Measurements from ENCODE around the gene MT1HL1.

Gene MT1HL1

DNA sequence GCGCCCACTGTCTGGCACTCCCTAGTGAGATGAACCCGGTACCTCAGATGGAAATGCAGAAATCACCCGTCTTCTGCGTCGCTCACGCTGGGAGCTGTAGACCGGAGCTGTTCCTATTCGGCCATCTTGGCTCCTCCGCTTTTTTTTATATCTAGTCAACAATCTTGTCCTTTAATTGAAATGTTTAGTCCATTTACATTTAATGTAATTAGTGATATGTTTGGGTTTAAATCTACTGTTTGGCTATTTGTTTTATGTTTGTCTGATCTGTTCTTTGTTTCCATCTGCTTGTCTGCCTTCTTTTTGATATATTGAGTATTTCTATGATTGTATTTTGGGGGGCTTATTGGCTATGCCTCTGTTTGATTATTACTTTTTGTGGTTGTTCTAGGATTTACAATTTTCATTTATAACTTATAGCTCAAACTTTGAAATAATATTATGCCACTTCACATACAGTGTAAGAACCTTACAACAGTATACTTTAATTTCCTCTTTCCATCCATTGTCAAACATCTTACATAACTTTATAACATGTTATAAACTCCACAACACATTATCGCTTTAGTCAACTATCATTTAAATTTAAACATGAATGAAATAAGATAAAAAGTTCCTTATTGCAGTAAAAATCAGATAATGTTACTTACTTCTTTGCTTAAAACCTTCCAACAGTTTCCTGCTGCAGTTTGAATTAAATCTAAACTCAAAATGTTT is 21.3 kb upstream of the MT1HL1 start:
- no peak for FAIRE-seq

DNA sequence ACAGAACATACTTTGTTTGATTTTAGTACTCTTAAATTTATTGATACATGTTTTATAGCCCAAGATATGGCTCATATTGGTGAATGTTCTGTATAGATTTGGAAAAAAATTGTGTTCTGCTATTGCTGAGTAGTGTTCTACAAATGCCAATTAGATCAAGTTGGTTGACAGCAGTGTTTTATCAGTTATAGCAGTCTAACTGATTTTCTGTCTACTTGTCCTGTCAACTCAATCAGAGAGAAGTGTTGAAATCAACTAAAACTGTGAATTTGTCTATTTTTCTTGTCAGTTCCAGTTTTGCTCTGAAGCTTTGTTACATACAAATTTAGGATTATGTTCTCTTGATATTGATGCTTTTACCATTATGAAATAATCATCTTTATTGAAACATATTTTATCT is 14.7 kb upstream of the MT1HL1 start:
- FAIRE-seq (no peak), DNase-seq (ENCODE audit: insufficient read length, low spot score) (no peak)

More for the DNA sequence above, 21.3 kb upstream of the MT1HL1 start:
- no peak for DNase-seq (ENCODE audit: insufficient read length, low spot score)

DNA sequence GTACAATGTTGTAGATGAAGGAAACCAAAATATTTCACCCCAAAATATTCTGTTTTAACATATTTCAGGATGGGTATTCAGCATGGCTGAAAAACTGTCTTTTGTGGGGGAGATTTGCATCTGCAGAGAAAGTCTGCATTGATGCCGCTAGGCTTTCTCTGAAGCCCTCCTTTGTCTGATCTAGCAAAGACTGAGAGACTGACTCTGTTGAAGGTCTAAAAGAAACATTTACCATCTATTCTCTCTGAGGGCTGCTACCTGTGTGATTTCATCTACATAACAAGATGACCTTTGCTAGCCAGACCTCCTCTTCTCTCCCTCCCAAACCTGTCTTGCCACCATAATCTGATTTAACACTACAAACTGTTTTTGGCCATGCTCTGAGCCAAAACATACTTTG is 12.4 kb upstream of the MT1HL1 start:
- FAIRE-seq (no peak), DNase-seq (ENCODE audit: insufficient read length, low spot score) (no peak)

DNA sequence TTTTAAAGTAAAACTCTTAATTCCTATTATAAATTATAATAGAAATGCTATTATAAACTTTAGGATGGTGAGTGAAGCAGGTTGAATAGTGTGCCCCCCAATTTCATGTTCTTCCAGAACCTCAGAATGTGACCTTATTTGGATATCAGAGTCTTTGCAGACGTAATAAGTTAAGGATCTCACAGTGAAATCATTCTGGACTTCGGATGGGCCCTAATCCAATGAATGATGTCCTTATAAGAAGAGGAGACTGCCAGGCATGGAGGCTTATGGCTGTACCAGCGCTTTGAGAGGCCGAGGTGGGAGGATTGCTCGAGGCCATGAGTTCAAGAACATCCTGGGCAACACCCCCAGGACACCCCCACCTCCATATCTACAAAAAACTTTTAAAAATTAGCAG is 9.4 kb upstream of the MT1HL1 start:
- no peak for DNase-seq (ENCODE audit: insufficient read length, low spot score)
- FAIRE-seq, result no peak

- FAIRE-seq, result no peak
These were observed 8.6 kb upstream of the MT1HL1 start for GRCh38 chr1:237012788-237013383.

GRCh38 chr1:237012361-237012760 is 8.1 kb upstream of the MT1HL1 start:
- FAIRE-seq, result no peak
- DNase-seq (ENCODE audit: insufficient read length, low spot score), result no peak

More at GRCh38 chr1:237012788-237013383, 8.6 kb upstream of the MT1HL1 start:
- DNase-seq (ENCODE audit: insufficient read length, low spot score), result peak; percentile 28

- FAIRE-seq (no peak), DNase-seq (ENCODE audit: insufficient read length, low spot score) (no peak)
These were observed 7.2 kb upstream of the MT1HL1 start for GRCh38 chr1:237011432-237011831.

- DNase-seq (ENCODE audit: insufficient read length, low spot score) (no peak), FAIRE-seq (no peak)
These were observed 5.4 kb upstream of the MT1HL1 start for GRCh38 chr1:237009611-237010010.

GRCh38 chr1:237007147-237007881 is 3.1 kb upstream of the MT1HL1 start:
- FAIRE-seq, result no peak
- no peak for DNase-seq (ENCODE audit: insufficient read length, low spot score)

DNA sequence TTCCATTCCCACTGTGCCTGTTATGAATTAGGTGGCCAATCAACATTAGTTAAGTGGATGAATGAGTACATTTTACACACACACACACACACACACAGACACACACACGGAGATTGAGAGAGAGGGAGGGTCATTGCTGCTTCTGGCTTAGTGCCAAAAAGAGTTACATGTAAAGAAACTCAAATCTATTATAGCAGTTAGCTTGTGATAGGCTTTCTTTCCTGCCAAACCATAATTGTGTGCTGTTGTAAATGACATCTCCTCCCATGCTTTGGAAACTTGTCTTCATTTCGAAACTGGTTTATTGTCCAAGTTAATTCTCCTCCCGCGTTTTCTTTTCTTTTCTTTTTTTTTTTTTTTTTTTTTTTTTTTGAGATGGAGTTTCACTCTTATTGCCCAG is 1.4 kb upstream of the MT1HL1 start:
- FAIRE-seq (no peak), DNase-seq (ENCODE audit: insufficient read length, low spot score) (no peak)

DNA sequence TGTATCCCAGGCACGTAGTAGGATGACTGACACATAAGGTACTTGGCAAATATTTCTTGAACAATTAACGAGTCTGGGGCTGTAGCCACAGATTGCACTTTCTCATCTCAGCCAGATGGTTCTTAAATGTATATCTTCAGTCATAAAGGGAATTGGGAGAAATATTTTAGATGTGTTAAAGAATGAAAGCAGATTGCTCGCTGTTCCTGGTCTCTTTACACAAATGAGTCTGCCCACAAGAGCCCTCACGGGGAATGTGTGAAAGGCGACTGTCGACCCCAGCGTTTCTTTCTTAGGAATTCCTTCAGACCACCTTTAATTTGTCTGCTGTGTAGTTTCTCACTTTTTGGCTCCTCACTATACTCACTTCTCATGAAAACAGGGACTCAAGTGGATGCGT is 725 bp downstream of the MT1HL1 start:
- no peak for FAIRE-seq

DNA sequence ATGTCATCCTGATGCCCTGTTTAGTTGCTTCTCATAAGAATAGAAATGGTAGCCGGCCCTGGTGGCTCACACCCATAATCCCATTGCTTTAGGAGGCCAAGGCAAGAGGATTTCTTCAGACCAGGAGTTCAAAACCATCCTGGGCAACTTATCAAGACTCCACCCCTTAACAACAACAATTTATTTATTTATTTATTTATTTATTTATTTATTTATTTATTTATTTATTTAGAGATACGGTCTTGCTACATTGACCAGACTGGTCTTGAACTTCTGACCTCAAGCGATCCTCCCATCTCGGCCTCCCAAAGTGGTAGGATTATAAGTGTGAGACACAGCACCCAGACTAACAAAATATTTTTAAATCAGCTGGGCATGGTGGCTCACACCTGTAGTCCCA is 4.0 kb downstream of the MT1HL1 start:
- no peak for FAIRE-seq
- no peak for DNase-seq (ENCODE audit: insufficient read length, low spot score)

More for the DNA sequence above, 725 bp downstream of the MT1HL1 start:
- DNase-seq (ENCODE audit: insufficient read length, low spot score), result no peak

DNA sequence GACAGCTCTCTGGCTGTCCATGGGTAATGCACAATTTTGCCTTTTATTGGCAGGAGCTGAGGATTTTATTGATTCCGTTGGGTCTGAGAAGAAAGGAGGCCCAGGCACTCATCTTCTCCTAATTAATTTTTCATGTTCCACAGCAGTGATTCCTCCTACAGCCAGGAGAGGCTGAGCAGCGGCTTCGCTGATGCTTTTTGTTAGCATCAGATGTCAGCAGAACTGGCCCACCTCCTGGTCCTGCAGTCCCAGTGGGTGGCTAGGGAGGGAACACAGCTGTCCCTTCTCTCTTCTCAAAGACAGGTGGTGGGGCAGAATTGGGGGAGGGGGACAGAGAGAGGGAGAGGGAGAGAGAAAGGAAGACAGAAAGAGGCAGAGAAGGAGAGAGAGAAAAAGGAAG is 5.7 kb downstream of the MT1HL1 start:
- FAIRE-seq (no peak), DNase-seq (ENCODE audit: insufficient read length, low spot score) (no peak)

DNA sequence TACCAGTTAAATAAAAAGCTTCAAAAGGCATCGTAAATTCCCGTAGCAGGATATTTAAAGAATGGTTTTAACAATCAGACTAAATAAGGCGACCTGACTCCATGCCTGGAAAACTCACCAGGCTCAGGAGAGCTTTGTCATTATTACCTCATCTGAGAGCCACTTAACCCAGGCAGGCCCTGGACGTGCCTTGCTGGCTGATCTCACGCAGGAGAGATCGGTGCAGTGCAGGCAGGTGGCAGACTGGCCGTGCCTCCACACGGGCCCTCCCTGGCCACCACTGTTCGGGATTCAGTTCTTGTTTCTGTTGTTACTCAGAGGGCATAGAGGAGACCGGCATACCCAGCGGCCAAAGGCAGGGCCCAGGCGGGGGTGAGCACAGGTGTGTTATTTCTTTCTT is 6.4 kb downstream of the MT1HL1 start:
- DNase-seq (ENCODE audit: insufficient read length, low spot score) (no peak), FAIRE-seq (no peak)

DNA sequence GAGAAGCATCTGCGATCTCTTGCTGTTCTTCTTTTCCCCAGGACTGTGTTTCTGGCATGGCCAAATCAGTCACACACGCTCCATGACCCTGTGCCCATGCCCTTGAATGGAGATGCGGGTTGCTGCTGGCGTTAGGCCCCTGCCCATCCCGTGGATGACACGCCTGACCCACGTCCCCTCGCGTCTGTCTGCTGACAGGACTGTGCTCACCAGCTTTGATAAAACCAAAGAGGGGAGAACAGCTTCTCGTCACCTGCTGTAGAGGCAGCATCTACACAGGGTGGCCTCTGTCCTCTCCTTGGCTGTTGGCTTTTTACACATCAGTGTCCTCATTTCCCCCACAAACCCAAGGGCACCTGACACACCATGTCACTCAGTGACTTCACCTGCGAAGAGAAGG is 6.9 kb downstream of the MT1HL1 start:
- FAIRE-seq (no peak), DNase-seq (ENCODE audit: insufficient read length, low spot score) (no peak)

DNA sequence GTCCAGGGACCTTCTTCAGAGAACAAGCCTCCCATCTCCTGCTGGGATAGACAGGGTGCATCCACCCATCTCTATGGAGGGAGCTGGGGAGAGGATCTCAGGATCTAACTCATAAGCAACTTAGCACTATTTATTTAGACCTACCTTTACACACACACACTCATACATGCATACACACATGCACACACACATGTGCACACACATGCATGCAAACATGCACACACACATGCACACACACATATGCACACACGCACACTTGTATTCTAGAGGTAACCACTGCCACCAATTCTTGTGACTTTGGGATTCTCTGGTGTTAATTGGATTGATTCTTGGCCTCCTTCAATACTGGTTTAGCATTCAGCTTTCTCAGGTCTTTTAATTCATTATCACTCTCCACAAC is 9.8 kb downstream of the MT1HL1 start:
- no peak for FAIRE-seq

GRCh38 chr1:236992449-236992848 is 11.8 kb downstream of the MT1HL1 start:
- FAIRE-seq, result no peak
- DNase-seq (ENCODE audit: insufficient read length, low spot score), result no peak

More for the DNA sequence above, 9.8 kb downstream of the MT1HL1 start:
- no peak for DNase-seq (ENCODE audit: insufficient read length, low spot score)

DNA sequence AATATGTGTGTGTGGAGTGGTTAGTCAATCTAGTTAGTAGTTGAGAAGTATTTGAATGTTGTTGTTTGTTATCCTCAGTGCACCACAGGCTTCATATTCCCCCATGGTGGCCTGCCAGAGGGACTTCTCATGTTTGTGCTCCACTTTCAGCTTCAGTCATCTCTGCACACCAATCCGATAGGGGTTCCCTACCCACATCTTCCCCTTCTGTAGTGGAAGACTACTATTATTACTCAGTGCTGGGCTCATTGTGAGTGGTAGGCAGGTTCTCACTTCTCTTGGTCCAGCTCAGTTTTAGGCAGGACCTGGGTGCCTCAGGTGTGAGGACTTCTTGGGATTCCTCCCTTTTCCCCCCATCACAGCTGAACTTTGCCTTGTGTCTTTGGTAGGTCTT is 14.2 kb downstream of the MT1HL1 start:
- no peak for DNase-seq (ENCODE audit: insufficient read length, low spot score)
- FAIRE-seq, result no peak

DNA sequence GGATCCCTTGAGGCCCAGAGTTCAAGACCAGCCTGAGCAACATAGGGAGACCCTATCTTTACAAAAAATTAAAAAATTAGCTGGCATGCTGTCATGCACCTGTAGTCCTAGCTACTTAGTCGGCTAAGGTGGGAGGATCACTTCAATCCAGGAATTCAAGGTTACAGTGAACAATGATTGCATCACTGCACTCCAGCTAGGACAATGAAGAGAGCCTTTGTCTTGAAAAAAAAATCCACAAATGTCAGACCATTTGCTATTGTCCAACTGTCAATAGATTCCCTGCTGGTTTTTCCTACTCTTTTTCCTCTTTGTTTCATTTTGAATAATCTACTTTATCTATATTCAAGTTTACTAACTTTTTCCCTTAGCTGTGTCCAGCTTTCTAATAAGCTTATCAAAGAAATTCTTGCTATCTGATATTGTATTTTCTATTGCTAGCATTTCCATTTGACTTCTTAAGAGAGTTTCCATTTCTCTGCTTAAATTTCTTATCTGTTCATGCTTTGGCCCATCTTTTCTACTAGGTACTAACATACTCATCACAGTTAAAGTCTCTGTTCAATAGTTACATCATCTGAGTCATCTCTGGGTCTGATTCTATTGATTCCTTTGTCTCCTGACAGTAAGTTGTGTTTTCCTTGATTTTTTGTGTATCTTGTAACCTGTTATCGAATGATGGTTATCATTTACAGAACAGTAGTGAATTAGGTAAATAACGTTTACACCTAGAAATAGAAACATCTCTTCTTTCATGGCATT is 14.8 kb downstream of the MT1HL1 start:
- FAIRE-seq (no peak), DNase-seq (ENCODE audit: insufficient read length, low spot score) (no peak)

- FAIRE-seq (no peak), DNase-seq (ENCODE audit: insufficient read length, low spot score) (no peak)
These were observed 20.4 kb downstream of the MT1HL1 start for GRCh38 chr1:236983818-236984217.

DNA sequence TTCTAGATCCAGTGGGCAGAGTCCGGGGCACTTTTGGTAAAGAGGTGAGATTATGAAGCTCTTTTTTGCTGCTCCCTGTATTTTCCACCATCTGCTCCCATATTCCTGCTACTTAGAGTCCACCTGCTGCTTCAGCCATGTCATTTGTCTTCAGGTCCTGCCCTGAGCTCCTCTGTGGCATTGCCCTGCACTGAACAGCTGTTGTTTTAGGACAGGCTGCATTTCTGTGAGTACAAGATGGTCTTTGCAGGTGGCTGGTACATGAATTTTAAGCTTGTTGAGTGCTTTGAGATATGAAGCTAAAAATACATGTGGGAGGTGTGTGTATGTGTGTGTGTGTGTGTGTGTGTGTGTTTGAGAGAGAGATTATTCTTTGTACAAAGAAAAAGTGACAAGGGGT is 21.9 kb downstream of the MT1HL1 start:
- no peak for DNase-seq (ENCODE audit: insufficient read length, low spot score)
- FAIRE-seq, result no peak
